ENCODE data around the gene DLEU7. TPM values are rescaled to one million over a fixed set of nuclear protein-coding genes. Genes with fewer than 3 reads are reported as not detected.

DLEU7 gene
- total and polyA plus RNA-seq, 4 donors = 0.17 to 0.47 (median 0.24) TPM

- Histone ChIP-seq H3K27ac (ENCODE audit: low read depth in 1 of 2, low read length in 2 of 2) (no peak overlapping the region), H3K27me3 (ENCODE audit: control insufficient read depth in 4 of 4, insufficient read depth in 4 of 4, low read length in 3 of 4) (no peaks in the 10 kb centered on the region), H3K4me1 (ENCODE audit: control insufficient read depth in 4 of 4, insufficient read depth in 4 of 4, low read length in 3 of 4) (no peaks in the 10 kb centered on the region), H3K36me3 (ENCODE audit: control insufficient read depth in 4 of 4, insufficient read depth in 3 of 4, low read depth in 1 of 4, low read length in 3 of 4) (no peaks in the 10 kb centered on the region), H3K4me3 (ENCODE audit: low read depth in 1 of 3, low read length in 3 of 3) (no peak overlapping the region), H3K9ac (ENCODE audit: low read depth in 1 of 2, low read length in 2 of 2) (no peak overlapping the region), H3K9me3 (ENCODE audit: control insufficient read depth in 4 of 4, low read length in 3 of 4) (no peaks in the 10 kb centered on the region)
- TF ChIP-seq JUND (IDR thresholded peaks at IDR 0.05) = no peak
- no peak for TF ChIP-seq RAD21 (IDR thresholded peaks at IDR 0.05)
- TF ChIP-seq, protein P1, sequence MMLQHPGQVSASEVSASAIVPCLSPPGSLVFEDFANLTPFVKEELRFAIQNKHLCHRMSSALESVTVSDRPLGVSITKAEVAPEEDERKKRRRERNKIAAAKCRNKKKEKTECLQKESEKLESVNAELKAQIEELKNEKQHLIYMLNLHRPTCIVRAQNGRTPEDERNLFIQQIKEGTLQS (IDR thresholded peaks at IDR 0.05) = no peak
- no peak for TF ChIP-seq SP1 (IDR thresholded peaks at IDR 0.05)
- TF ChIP-seq CTCF (IDR thresholded peaks at IDR 0.05; ENCODE audit: low read depth, low read length, missing input control) = no peak
- TF ChIP-seq YY1 (IDR thresholded peaks at IDR 0.05) = no peak
- TF ChIP-seq HNF4G (IDR thresholded peaks at IDR 0.05) = no peak
- TF ChIP-seq HNF4A (conservative IDR thresholded peaks at IDR 0.05) = no peak
- no peak for TF ChIP-seq FOXA2 (IDR thresholded peaks at IDR 0.05)
- TF ChIP-seq FOXA1 (IDR thresholded peaks at IDR 0.05) = no peak
- TF ChIP-seq, protein P2, sequence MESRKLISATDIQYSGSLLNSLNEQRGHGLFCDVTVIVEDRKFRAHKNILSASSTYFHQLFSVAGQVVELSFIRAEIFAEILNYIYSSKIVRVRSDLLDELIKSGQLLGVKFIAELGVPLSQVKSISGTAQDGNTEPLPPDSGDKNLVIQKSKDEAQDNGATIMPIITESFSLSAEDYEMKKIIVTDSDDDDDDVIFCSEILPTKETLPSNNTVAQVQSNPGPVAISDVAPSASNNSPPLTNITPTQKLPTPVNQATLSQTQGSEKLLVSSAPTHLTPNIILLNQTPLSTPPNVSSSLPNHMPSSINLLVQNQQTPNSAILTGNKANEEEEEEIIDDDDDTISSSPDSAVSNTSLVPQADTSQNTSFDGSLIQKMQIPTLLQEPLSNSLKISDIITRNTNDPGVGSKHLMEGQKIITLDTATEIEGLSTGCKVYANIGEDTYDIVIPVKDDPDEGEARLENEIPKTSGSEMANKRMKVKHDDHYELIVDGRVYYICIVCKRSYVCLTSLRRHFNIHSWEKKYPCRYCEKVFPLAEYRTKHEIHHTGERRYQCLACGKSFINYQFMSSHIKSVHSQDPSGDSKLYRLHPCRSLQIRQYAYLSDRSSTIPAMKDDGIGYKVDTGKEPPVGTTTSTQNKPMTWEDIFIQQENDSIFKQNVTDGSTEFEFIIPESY (IDR thresholded peaks at IDR 0.05) = no peak
- TF ChIP-seq, protein P3, sequence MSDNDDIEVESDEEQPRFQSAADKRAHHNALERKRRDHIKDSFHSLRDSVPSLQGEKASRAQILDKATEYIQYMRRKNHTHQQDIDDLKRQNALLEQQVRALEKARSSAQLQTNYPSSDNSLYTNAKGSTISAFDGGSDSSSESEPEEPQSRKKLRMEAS (IDR thresholded peaks at IDR 0.05) = no peak
- no peak for TF ChIP-seq GABPA (IDR thresholded peaks at IDR 0.05 in 1 of 2, conservative IDR thresholded peaks at IDR 0.05 in 1 of 2)
- TF ChIP-seq EGR1 (IDR thresholded peaks at IDR 0.05; ENCODE audit: low read depth in 2 of 2) = no peak
- TF ChIP-seq REST (IDR thresholded peaks at IDR 0.05) = no peak
- no peak for TF ChIP-seq RXRA (IDR thresholded peaks at IDR 0.05)
- no peak for TF ChIP-seq TAF1 (conservative IDR thresholded peaks at IDR 0.05)
- no peak for TF ChIP-seq NR2F2 (IDR thresholded peaks at IDR 0.05)
- WGBS = 86% methylated on average over 1 of the region's 1 CpG
- DNase-seq (ENCODE audit: low spot score) = no peak
Observed at GRCh38 chr13:50871405-50871804, 27.9 kb upstream of the DLEU7 start.

- no peak overlapping the region for H3K4me3 ChIP-seq (ENCODE audit: low read depth in 1 of 3, low read length in 3 of 3)
- no peak for TF ChIP-seq SP1 (IDR thresholded peaks at IDR 0.05)
- TF ChIP-seq RXRA (IDR thresholded peaks at IDR 0.05) = no peak
- TF ChIP-seq HNF4A (conservative IDR thresholded peaks at IDR 0.05) = no peak
- WGBS = 70% methylated on average over 3 of the region's 3 CpGs
- no peak overlapping the region for H3K27ac ChIP-seq (ENCODE audit: low read depth in 1 of 2, low read length in 2 of 2)
- DNase-seq (ENCODE audit: low spot score) = no peak
- H3K9me3 ChIP-seq (ENCODE audit: control insufficient read depth in 4 of 4, low read length in 3 of 4) = no peaks in the 10 kb centered on the region
- no peaks in the 10 kb centered on the region for H3K4me1 ChIP-seq (ENCODE audit: control insufficient read depth in 4 of 4, insufficient read depth in 4 of 4, low read length in 3 of 4)
- no peaks in the 10 kb centered on the region for H3K36me3 ChIP-seq (ENCODE audit: control insufficient read depth in 4 of 4, insufficient read depth in 3 of 4, low read depth in 1 of 4, low read length in 3 of 4)
- no peak overlapping the region for H3K9ac ChIP-seq (ENCODE audit: low read depth in 1 of 2, low read length in 2 of 2)
- no peaks in the 10 kb centered on the region for H3K27me3 ChIP-seq (ENCODE audit: control insufficient read depth in 4 of 4, insufficient read depth in 4 of 4, low read length in 3 of 4)
Observed at GRCh38 chr13:50867637-50867945, 24.1 kb upstream of the DLEU7 start.
